Hematopoietic multipotent progenitor cell treated with erythropoietin and hydrocortisone succinate and interleukin-3 and kit ligand, for 8 days (in vitro differentiated cells): ENCODE data around the gene FSHR.

ENCODE experiments used
- DNase-seq: peaks from one replicate; pipeline ENCODE4 v3.0.0-alpha.2; 2015

FSHR gene

GRCh38 chr2:49154140-49154539 lies at the start of gene FSHR:
FSHR (minus strand) TSS chr2:49154515; CDS start chr2:49154417, 98 bp downstream.
- DNase-seq, result no peak

- no peak for DNase-seq
Observed at GRCh38 chr2:49199266-49199665, 45.0 kb upstream of the FSHR start.

GRCh38 chr2:49194701-49195100 lies 40.4 kb upstream of the FSHR start:
- DNase-seq, result no peak

- DNase-seq, result no peak
Observed at GRCh38 chr2:49192036-49192435, 37.7 kb upstream of the FSHR start.

- DNase-seq, result no peak
Observed at GRCh38 chr2:49189512-49190225, 35.4 kb upstream of the FSHR start.

GRCh38 chr2:49186050-49186648 lies 31.8 kb upstream of the FSHR start:
- DNase-seq, result no peak

GRCh38 chr2:49178656-49179055 lies 24.3 kb upstream of the FSHR start:
- no peak for DNase-seq

GRCh38 chr2:49177194-49177593 lies 22.9 kb upstream of the FSHR start:
- no peak for DNase-seq

GRCh38 chr2:49175831-49176230 lies 21.5 kb upstream of the FSHR start:
- DNase-seq, result no peak

GRCh38 chr2:49174750-49175149 lies 20.4 kb upstream of the FSHR start:
- DNase-seq, result no peak

- DNase-seq, result no peak
Observed at GRCh38 chr2:49167131-49167530, 12.8 kb upstream of the FSHR start.

GRCh38 chr2:49165662-49166061 lies 11.3 kb upstream of the FSHR start:
- no peak for DNase-seq

- no peak for DNase-seq
Observed at GRCh38 chr2:49164729-49165128, 10.4 kb upstream of the FSHR start.

- no peak for DNase-seq
Observed at GRCh38 chr2:49162151-49162550, 7.8 kb upstream of the FSHR start.

- DNase-seq, result no peak
Observed at GRCh38 chr2:49154891-49155290, 576 bp upstream of the FSHR start.

- DNase-seq, result no peak
Observed at GRCh38 chr2:49153252-49153651, 1.1 kb downstream of the FSHR start.

GRCh38 chr2:49152824-49153223 lies 1.5 kb downstream of the FSHR start:
- no peak for DNase-seq

GRCh38 chr2:49146401-49146800 lies 7.9 kb downstream of the FSHR start:
- DNase-seq, result no peak

GRCh38 chr2:49131801-49132200 lies 22.5 kb downstream of the FSHR start:
- no peak for DNase-seq

GRCh38 chr2:49129034-49129433 lies 25.3 kb downstream of the FSHR start:
- DNase-seq, result no peak

- no peak for DNase-seq
Observed at GRCh38 chr2:49123600-49123999, 30.7 kb downstream of the FSHR start.

- no peak for DNase-seq
Observed at GRCh38 chr2:49122107-49122506, 32.2 kb downstream of the FSHR start.

GRCh38 chr2:49113046-49113445 lies 41.3 kb downstream of the FSHR start:
- no peak for DNase-seq

- no peak for DNase-seq
Observed at GRCh38 chr2:49111456-49111855, 42.9 kb downstream of the FSHR start.

- DNase-seq, result no peak
Observed at GRCh38 chr2:49111006-49111405, 43.3 kb downstream of the FSHR start.
